T47D (cell line): ENCODE data around the gene MRPL14.

Experiments
- DNase-seq, 2 experiments: peaks; one replicate each; pipeline versions ENCODE4 v3.0.0 to v3.0.0-alpha.2; 2011 to 2012; ENCODE audit warnings: low read depth in 1 of 2, low spot score in 1 of 2
- JUND ChIP-seq: IDR thresholded peaks from 2 replicates; pipeline ENCODE4 v1.6.1; 2012; ENCODE audit warnings: low read depth
- in situ Hi-C: cut with HindIII; loops from 2 replicates; pipeline ENCODE4 v1.10.0; 2016; ENCODE audit warnings: low sequenced_read_pairs, low pct_unique_long_range_greater_than_20kb

MRPL14 gene

GRCh38 chr6:44086931-44087574 lies 40.2 kb downstream of the MRPL14 start:
- TF ChIP-seq JUND, result no peak
- in situ Hi-C loops, result no loop called here
- DNase-seq, result peak; percentile 66 to 79

- DNase-seq, result no peak
- no peak for TF ChIP-seq JUND
- in situ Hi-C loops, result no loop called here
Observed at GRCh38 chr6:44085219-44085618, 42.0 kb downstream of the MRPL14 start.

- in situ Hi-C loops, result no loop called here
- DNase-seq, result peak in 1 of 2 experiments; percentile 77
- no peak for TF ChIP-seq JUND
Observed at GRCh38 chr6:44084231-44085014, 42.8 kb downstream of the MRPL14 start.

- no peak for DNase-seq
- in situ Hi-C loops, result no loop called here
- no peak for TF ChIP-seq JUND
Observed at GRCh38 chr6:44082872-44083321, 44.4 kb downstream of the MRPL14 start.

- DNase-seq, result no peak
- no peak for TF ChIP-seq JUND
Observed at GRCh38 chr6:44081753-44082152, 45.5 kb downstream of the MRPL14 start.

GRCh38 chr6:44080561-44081521 lies 46.4 kb downstream of the MRPL14 start:
- no peak for DNase-seq
- in situ Hi-C loops, result no loop called here

More at GRCh38 chr6:44081753-44082152, 45.5 kb downstream of the MRPL14 start:
- in situ Hi-C loops, result no loop called here

GRCh38 chr6:44079672-44080071 lies 47.6 kb downstream of the MRPL14 start:
- no peak for DNase-seq
- in situ Hi-C loops, result no loop called here

More at GRCh38 chr6:44080561-44081521, 46.4 kb downstream of the MRPL14 start:
- no peak for TF ChIP-seq JUND

GRCh38 chr6:44078827-44079671 lies 48.2 kb downstream of the MRPL14 start:
- in situ Hi-C loops, result no loop called here
- TF ChIP-seq JUND, result no peak
- DNase-seq, result peak; percentile 83 to 86

More at GRCh38 chr6:44079672-44080071, 47.6 kb downstream of the MRPL14 start:
- no peak for TF ChIP-seq JUND

GRCh38 chr6:44078219-44078826 lies 48.9 kb downstream of the MRPL14 start:
- no peak for TF ChIP-seq JUND
- DNase-seq, result no peak
- in situ Hi-C loops, result no loop called here

- in situ Hi-C loops, result no loop called here
- TF ChIP-seq JUND, result no peak
- DNase-seq, result no peak
Observed at GRCh38 chr6:44077214-44077946, 49.9 kb downstream of the MRPL14 start.
